PC-9 (cell line): ENCODE data around the gene KCNJ11. TPM values are rescaled to one million over a fixed set of nuclear protein-coding genes. Genes with fewer than 3 reads are reported as not detected.
A peak's percentile ranks its signal among the peaks of the same experiment; 100 is the strongest.

ENCODE experiments used
- BruUV-seq: library from RNA; stranded (reverse); fragments of 400-500 nt; replicated peaks from 2 replicates; lab custom pipeline; 2021; lab: Mats Ljungman, UMichigan
- CTCF ChIA-PET: fragments of 300-600 bp; sonication (Branson Sonifier 250); formaldehyde crosslinking; loops from one replicate; lab custom pipeline; 2022; ENCODE audit warnings: antibody characterized with exemption; lab: Charles Lee
- POLR2A ChIA-PET: fragments of 300-600 bp; sonication (Branson Sonifier 250); formaldehyde crosslinking; loops from one replicate; lab custom pipeline; 2022; ENCODE audit warnings: antibody characterized with exemption; ENCODE audit not compliant: unreplicated experiment; lab: Charles Lee
- DNase-seq, 2 experiments: peaks; one replicate each; pipeline versions ENCODE4 v3.0.0 to v3.0.0-alpha.2; 2015 to 2022; ENCODE audit warnings: mixed read lengths in 1 of 2
- H2AFZ ChIP-seq: fragments of 200-600 bp; sonication (generic); 2 replicates; pipeline ENCODE4 v1.8.1; 2017; ENCODE audit warnings: antibody characterized with exemption
- H3F3A ChIP-seq: fragments of 200-600 bp; sonication (generic); 2 replicates; pipeline ENCODE4 v1.8.1; 2017; ENCODE audit warnings: antibody characterized with exemption, mild to moderate bottlenecking, low read depth; ENCODE audit not compliant: insufficient read depth
- H3K27ac ChIP-seq: fragments of 200-600 bp; sonication (generic); 2 replicates; pipeline ENCODE4 v1.6.1; 2016; ENCODE audit warnings: mixed run types
- H3K27me3 ChIP-seq: fragments of 200-600 bp; sonication (generic); 2 replicates; pipeline ENCODE4 v1.6.1; 2016; ENCODE audit warnings: low read depth, mixed run types; ENCODE audit not compliant: insufficient read depth
- H3K36me3 ChIP-seq: fragments of 200-600 bp; sonication (generic); 2 replicates; pipeline ENCODE4 v1.6.1; 2016; ENCODE audit warnings: low read depth, mixed run types
- H3K4me1 ChIP-seq: fragments of 200-600 bp; sonication (generic); replicated peaks from 2 replicates; pipeline ENCODE4 v1.6.1; 2016; ENCODE audit warnings: mixed run types; ENCODE audit not compliant: insufficient read depth
- H3K4me2 ChIP-seq: fragments of 200-600 bp; sonication (generic); 2 replicates; pipeline ENCODE4 v1.6.1; 2017; ENCODE audit warnings: mixed run types
- H3K4me3 ChIP-seq: fragments of 200-600 bp; sonication (generic); 2 replicates; pipeline ENCODE4 v1.6.1; 2016; ENCODE audit warnings: mixed run types
- H3K79me2 ChIP-seq: fragments of 200-600 bp; sonication (generic); 2 replicates; pipeline ENCODE4 v1.6.1; 2017; ENCODE audit warnings: low read depth, mixed run types
- H3K9me2 ChIP-seq: fragments of 200-600 bp; sonication (generic); 2 replicates; pipeline ENCODE4 v1.8.1; 2017; ENCODE audit warnings: mild to moderate bottlenecking; ENCODE audit not compliant: insufficient read depth
- H3K9me3 ChIP-seq: fragments of 200-600 bp; sonication (generic); 2 replicates; pipeline ENCODE4 v1.8.1; 2016; ENCODE audit warnings: low read depth; ENCODE audit not compliant: insufficient read depth
- H4K20me1 ChIP-seq: fragments of 200-600 bp; sonication (generic); 2 replicates; pipeline ENCODE4 v1.8.1; 2017; ENCODE audit not compliant: insufficient read depth
- CTCF ChIP-seq: fragments of 200-600 bp; sonication (generic); conservative IDR thresholded peaks from 2 replicates; pipeline ENCODE4 v1.6.1; 2017; ENCODE audit warnings: mixed run types, antibody characterized with exemption, mild to moderate bottlenecking, moderate library complexity
- EZH2 ChIP-seq: fragments of 200-600 bp; sonication (generic); IDR thresholded peaks from 2 replicates; pipeline ENCODE4 v1.8.0; 2017; ENCODE audit warnings: antibody characterized with exemption, low read depth
- intact Hi-C: fragments of 100-400 bp; cut with micrococcal nuclease; formaldehyde crosslinking; loops from one replicate; pipeline ENCODE4 v1.10.0; 2022; ENCODE audit not compliant: unreplicated experiment
- total RNA-seq: library from RNA; stranded (reverse); gene quantifications from 2 replicates; pipeline ENCODE4 v1.2.3, GENCODE V29; 2021

Gene KCNJ11
- total RNA-seq, 1 experiment from 2014 or later, result 0.26 TPM

- Histone ChIP-seq H3K36me3 (no peaks in the 10 kb centered on the region), H3K9me2 (no peaks in the 10 kb centered on the region), H2AFZ (no peak overlapping the region), H3K27me3 (no peaks in the 10 kb centered on the region), H3K9me3 (no peaks in the 10 kb centered on the region), H4K20me1 (no peaks in the 10 kb centered on the region), H3K79me2 (no peaks in the 10 kb centered on the region), H3K4me1 (0 out of 2 replicates have a peak, but pooled peaks cover 4% of the 10 kb centered on the region), H3F3A (peaks cover 30% of the 10 kb centered on the region), H3K27ac (no peak overlapping the region), H3K4me3 (no peak overlapping the region), H3K4me2 (peak overlapping the region; percentile 84)
- intact Hi-C loops, result loop anchor here (5.0 kb wide), 1 partner anchor 118 kb away; no protein-coding TSS in a partner anchor
- BruUV-seq, result no TSS peak
- ChIA-PET POLR2A (no interaction called here), CTCF (no interaction called here)
- TF ChIP-seq EZH2 (no peak), CTCF (no peak)
- no peak for DNase-seq
Observed at GRCh38 chr11:17350455-17351171, 37.8 kb downstream of the KCNJ11 start.

DNA sequence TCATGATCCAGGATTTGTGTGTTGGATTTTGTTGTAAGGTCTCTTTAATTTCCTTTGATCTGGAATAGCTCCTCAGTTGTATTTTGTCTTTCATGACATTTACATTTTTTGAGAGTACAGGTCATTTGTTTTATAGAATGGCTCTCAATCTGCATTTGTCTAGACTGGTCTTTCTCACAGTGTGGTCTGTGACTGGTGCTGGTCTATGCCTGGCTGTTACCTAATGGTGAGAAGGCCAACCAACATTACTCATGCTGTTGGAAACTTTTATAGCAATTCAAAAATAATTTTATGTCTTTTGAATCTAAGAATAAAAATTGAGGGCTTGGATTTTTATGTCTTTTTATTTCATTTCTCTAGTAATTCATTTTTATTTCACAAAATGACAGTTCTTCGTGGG, 40.8 kb downstream of the KCNJ11 start:
- Histone ChIP-seq H3K9me3 (no peaks in the 10 kb centered on the region), H2AFZ (no peak overlapping the region), H3K36me3 (no peaks in the 10 kb centered on the region), H3K27me3 (no peaks in the 10 kb centered on the region), H3K9me2 (no peaks in the 10 kb centered on the region), H3F3A (peaks cover 18% of the 10 kb centered on the region), H3K27ac (no peak overlapping the region), H3K4me1 (no peaks in the 10 kb centered on the region), H3K79me2 (no peaks in the 10 kb centered on the region), H4K20me1 (no peaks in the 10 kb centered on the region), H3K4me2 (no peak overlapping the region), H3K4me3 (no peak overlapping the region)
- intact Hi-C loops, result no loop called here
- ChIA-PET POLR2A (interaction anchor here (0.6 kb wide), 1 partner anchor 17 kb away, joined by 5 read pairs; no protein-coding TSS in a partner anchor), CTCF (interaction anchor here (0.7 kb wide), 1 partner anchor 192 kb away, joined by 20 read pairs; no protein-coding TSS in a partner anchor)
- no peak for DNase-seq
- no TSS peak for BruUV-seq
- no peak for TF ChIP-seq EZH2
- no peak for TF ChIP-seq CTCF

GRCh38 chr11:17343907-17344306, 44.6 kb downstream of the KCNJ11 start:
- Histone ChIP-seq H4K20me1 (no peaks in the 10 kb centered on the region), H3K27me3 (no peaks in the 10 kb centered on the region), H3K27ac (no peak overlapping the region), H3K79me2 (no peaks in the 10 kb centered on the region), H3K4me2 (no peak overlapping the region), H2AFZ (no peak overlapping the region), H3K4me3 (no peak overlapping the region), H3K4me1 (no peaks in the 10 kb centered on the region), H3K9me3 (no peaks in the 10 kb centered on the region), H3K36me3 (no peaks in the 10 kb centered on the region), H3K9me2 (no peaks in the 10 kb centered on the region), H3F3A (no peaks in the 10 kb centered on the region)
- TF ChIP-seq EZH2, result no peak
- DNase-seq, result no peak
- intact Hi-C loops, result no loop called here
- POLR2A ChIA-PET, result interaction anchor here (0.6 kb wide), 1 partner anchor 175 kb away, joined by 3 read pairs; no protein-coding TSS in a partner anchor
- BruUV-seq, result no TSS peak
- CTCF ChIA-PET, result no interaction called here
